Keratinocyte (primary cell): Measurements from ENCODE around the gene IFNG-AS1.

Experiments
- EZH2 ChIP-seq: IDR thresholded peaks from one replicate; pipeline ENCODE4 v1.6.1; 2012; ENCODE audit warnings: inconsistent platforms, mild to moderate bottlenecking, low read length, moderate library complexity
- TF ChIP-seq, protein P1 (sequence below), 3 experiments: IDR thresholded peaks in 1 of 3; conservative IDR thresholded peaks in 1 of 3; optimal IDR thresholded peaks in 1 of 3; 2 replicates in 2 of 3; 3 replicates in 1 of 3; pipeline versions ENCODE3 to v1.5.1; 2011; ENCODE audit warnings: low read length in 3 of 3, mild to moderate bottlenecking in 3 of 3, moderate library complexity in 2 of 3, control low read depth in 1 of 3, inconsistent platforms in 1 of 3; ENCODE audit not compliant: insufficient read depth in 2 of 3; ENCODE audit errors: extremely low read depth in 1 of 3

DNA sequence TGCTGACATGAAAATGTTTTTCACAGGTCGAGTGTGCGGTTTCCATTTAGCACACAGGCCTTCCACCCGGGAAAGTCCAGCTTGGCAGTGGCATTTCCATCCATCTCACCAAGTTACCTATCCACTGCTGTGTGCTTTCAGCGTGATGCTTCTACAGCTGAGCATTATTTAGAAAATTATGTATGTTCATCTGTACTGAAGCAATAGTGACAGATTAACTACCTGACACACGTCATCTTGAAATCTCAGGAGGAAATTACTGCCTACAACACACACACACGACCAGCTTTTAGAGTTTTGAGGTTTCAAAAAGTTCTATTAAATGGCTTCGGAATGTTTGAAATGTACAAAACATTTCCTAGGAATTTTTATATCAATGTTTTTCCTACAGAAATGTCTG, 39.4 kb downstream of the IFNG-AS1 start:
- TF ChIP-seq, protein P1, sequence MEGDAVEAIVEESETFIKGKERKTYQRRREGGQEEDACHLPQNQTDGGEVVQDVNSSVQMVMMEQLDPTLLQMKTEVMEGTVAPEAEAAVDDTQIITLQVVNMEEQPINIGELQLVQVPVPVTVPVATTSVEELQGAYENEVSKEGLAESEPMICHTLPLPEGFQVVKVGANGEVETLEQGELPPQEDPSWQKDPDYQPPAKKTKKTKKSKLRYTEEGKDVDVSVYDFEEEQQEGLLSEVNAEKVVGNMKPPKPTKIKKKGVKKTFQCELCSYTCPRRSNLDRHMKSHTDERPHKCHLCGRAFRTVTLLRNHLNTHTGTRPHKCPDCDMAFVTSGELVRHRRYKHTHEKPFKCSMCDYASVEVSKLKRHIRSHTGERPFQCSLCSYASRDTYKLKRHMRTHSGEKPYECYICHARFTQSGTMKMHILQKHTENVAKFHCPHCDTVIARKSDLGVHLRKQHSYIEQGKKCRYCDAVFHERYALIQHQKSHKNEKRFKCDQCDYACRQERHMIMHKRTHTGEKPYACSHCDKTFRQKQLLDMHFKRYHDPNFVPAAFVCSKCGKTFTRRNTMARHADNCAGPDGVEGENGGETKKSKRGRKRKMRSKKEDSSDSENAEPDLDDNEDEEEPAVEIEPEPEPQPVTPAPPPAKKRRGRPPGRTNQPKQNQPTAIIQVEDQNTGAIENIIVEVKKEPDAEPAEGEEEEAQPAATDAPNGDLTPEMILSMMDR (optimal IDR thresholded peaks at IDR 0.05 in 1 of 3, IDR thresholded peaks at IDR 0.05 in 1 of 3, conservative IDR thresholded peaks at IDR 0.05 in 1 of 3; ENCODE audit: extremely low read depth in 1 of 3, insufficient read depth in 2 of 3, low read length in 3 of 3): no peak
- no peak for TF ChIP-seq EZH2
